Left ventricle myocardium inferior (tissue), 1 donor: Measurements from ENCODE around the gene WDHD1. TPM values are rescaled to one million over a fixed set of nuclear protein-coding genes. Genes with fewer than 3 reads are reported as not detected.

Experiments
- DNase-seq: peaks from one replicate; pipeline ENCODE4 v3.0.0-alpha.2; 2020
- H3K27ac ChIP-seq: fragments of 200-600 bp; replicated peaks from 2 replicates; pipeline ENCODE4 v1.8.0; 2021
- H3K27me3 ChIP-seq: fragments of 200-600 bp; 2 replicates; pipeline ENCODE4 v1.8.0; 2021; ENCODE audit warnings: low read depth
- H3K36me3 ChIP-seq: fragments of 200-600 bp; 2 replicates; pipeline ENCODE4 v1.8.0; 2021
- H3K4me1 ChIP-seq: fragments of 200-600 bp; 2 replicates; pipeline ENCODE4 v1.8.0; 2021
- H3K4me3 ChIP-seq: fragments of 200-600 bp; 2 replicates; pipeline ENCODE4 v1.8.0; 2021; ENCODE audit warnings: mild to moderate bottlenecking, moderate library complexity
- H3K9me3 ChIP-seq: fragments of 200-600 bp; replicated peaks from 2 replicates; pipeline ENCODE4 v1.8.0; 2021
- CTCF ChIP-seq: fragments of 200-600 bp; IDR thresholded peaks from 2 replicates; pipeline ENCODE4 v1.8.0; 2021; ENCODE audit warnings: antibody characterized with exemption, mild to moderate bottlenecking, borderline replicate concordance
- intact Hi-C: fragments of 100-400 bp; cut with micrococcal nuclease; formaldehyde crosslinking; loops from one replicate; pipeline ENCODE4 v1.11.0; 2022
- total RNA-seq: library from RNA; stranded (reverse); fragmentation: NEBNext Ultra II Directional; extraction: Animal tissue kit (Norgen Biotek cat#: 25700); gene quantifications from one replicate; pipeline ENCODE4 v1.2.1, GENCODE V29; 2021
- donor health status: DM: no; HTN: yes; CAD: no; lungs with severe emphysema.

WDHD1 gene
- total RNA-seq, 1 donor from 2014 or later: 1.3 TPM

- no peak for TF ChIP-seq CTCF
- peak overlapping the region; percentile 91 for H3K4me3 ChIP-seq
- peaks cover 27% of the 10 kb centered on the region for H3K36me3 ChIP-seq
- H3K27ac ChIP-seq: peak overlapping the region; percentile 99
- intact Hi-C loops: no loop called here
- no peaks in the 10 kb centered on the region for H3K27me3 ChIP-seq
- H3K4me1 ChIP-seq: peaks cover 66% of the 10 kb centered on the region
- no peaks in the 10 kb centered on the region for H3K9me3 ChIP-seq
- DNase-seq: no peak
Measured at GRCh38 chr14:55053018-55053417, 26.1 kb upstream of the WDHD1 start.

DNA sequence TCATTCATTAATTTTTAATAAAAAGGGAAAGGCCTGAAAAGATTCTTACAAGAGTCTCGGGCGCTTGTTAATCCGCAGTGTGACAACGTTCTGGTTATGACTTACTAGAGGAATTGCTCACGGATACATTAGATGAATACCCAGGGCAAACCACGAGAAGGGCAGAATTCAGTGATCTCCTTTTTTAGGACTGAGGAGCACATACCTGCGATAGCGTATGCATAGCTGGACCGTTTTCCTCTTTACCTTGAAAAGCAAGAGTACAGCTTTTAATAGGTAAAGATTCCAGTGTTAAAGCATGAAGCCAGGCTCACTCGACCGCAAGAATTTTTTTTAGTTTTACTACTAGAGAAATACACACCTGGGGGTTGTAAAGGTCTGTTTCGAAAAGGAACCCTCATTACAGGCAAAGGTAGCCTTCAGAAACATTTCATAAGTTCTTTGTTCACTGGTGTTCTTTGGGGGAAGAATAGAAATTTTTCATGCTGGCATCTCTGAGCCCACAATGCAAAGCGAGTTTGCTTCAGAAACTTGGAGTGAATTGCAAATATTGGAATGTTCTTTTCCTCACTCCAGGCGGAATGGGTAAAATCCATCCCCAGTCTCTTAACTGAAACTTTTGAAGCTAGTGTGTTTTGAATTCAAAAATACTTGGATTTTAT lies 25.5 kb upstream of the WDHD1 start:
- Histone ChIP-seq H3K27ac (peak overlapping the region; percentile 99), H3K27me3 (no peaks in the 10 kb centered on the region), H3K4me1 (peaks cover 60% of the 10 kb centered on the region), H3K9me3 (no peaks in the 10 kb centered on the region), H3K36me3 (peaks cover 21% of the 10 kb centered on the region), H3K4me3 (peak overlapping the region; percentile 91)
- intact Hi-C loops: no loop called here
- DNase-seq: no peak
- no peak for TF ChIP-seq CTCF

- TF ChIP-seq CTCF: peak; percentile 100
- H3K4me3 ChIP-seq: peak within 1 kb of the TSS; percentile 91
- DNase-seq: peak; percentile 89
- H3K36me3 ChIP-seq: peaks cover 19% of the 10 kb centered on the region
- no peaks in the 10 kb centered on the region for H3K9me3 ChIP-seq
- intact Hi-C loops: no loop called here
- H3K27me3 ChIP-seq: no peaks in the 10 kb centered on the region
- H3K27ac ChIP-seq: peak within 1 kb of the TSS; percentile 99
- H3K4me1 ChIP-seq: peaks cover 56% of the 10 kb centered on the region
Measured at GRCh38 chr14:55051423-55052268, 24.7 kb upstream of the WDHD1 start, which contains the start of gene MAPK1IP1L. TSS of gene MAPK1IP1L (plus strand) at chr14:55051647. CDS start at chr14:55061684, 10,037 bp downstream.

DNA sequence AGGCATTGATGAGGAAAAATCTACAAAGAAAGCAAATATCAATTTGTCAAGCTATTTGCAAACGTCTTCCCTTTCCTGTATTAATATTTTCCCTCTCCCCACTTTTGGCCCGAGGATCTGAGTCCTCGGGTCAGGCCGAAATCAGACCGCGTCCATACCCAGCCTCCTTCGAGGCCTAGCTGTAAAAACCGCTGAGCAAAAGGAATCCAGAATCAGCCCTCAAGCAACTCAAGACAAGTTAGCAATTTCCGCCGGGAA lies 24.2 kb upstream of the WDHD1 start:
- intact Hi-C loops: no loop called here
- H3K27ac ChIP-seq: peak overlapping the region; percentile 99

More for the DNA sequence above, 24.2 kb upstream of the WDHD1 start:
- TF ChIP-seq CTCF: no peak
- Histone ChIP-seq H3K9me3 (no peaks in the 10 kb centered on the region), H3K36me3 (peaks cover 14% of the 10 kb centered on the region), H3K4me3 (peak overlapping the region; percentile 91), H3K4me1 (peaks cover 52% of the 10 kb centered on the region), H3K27me3 (no peaks in the 10 kb centered on the region)
- no peak for DNase-seq
